Effector memory CD4-positive, alpha-beta T cell (primary cell): Measurements from ENCODE around the gene FSHR.

Experiments used
- DNase-seq, 3 donors: peaks; one replicate each; pipeline ENCODE4 v3.0.0-alpha.2; 2020
- H3K27ac ChIP-seq: 2 replicates; pipeline ENCODE4 v1.7.0; 2013; ENCODE audit warnings: mild to moderate bottlenecking, low read length, moderate library complexity; ENCODE audit not compliant: insufficient read depth, poor library complexity, severe bottlenecking
- H3K27me3 ChIP-seq: replicated peaks from 2 replicates; pipeline ENCODE4 v1.7.0; 2013; ENCODE audit warnings: mild to moderate bottlenecking, low read length; ENCODE audit not compliant: insufficient read depth, control insufficient read depth, poor library complexity, severe bottlenecking
- H3K36me3 ChIP-seq: 2 replicates; pipeline ENCODE4 v1.7.0; 2013; ENCODE audit warnings: mild to moderate bottlenecking, low read length, moderate library complexity; ENCODE audit not compliant: control insufficient read depth, insufficient read depth
- H3K4me1 ChIP-seq: 2 replicates; pipeline ENCODE4 v1.7.0; 2013; ENCODE audit warnings: low read length, mild to moderate bottlenecking; ENCODE audit not compliant: control insufficient read depth, insufficient read depth, poor library complexity, severe bottlenecking
- H3K4me3 ChIP-seq: 2 replicates; pipeline ENCODE4 v1.7.0; 2013; ENCODE audit warnings: low read length, low read depth, mild to moderate bottlenecking; ENCODE audit not compliant: insufficient read depth, poor library complexity, severe bottlenecking
- H3K9me3 ChIP-seq: 2 replicates; pipeline ENCODE4 v1.7.0; 2013; ENCODE audit warnings: mild to moderate bottlenecking, low read length, moderate library complexity; ENCODE audit not compliant: control insufficient read depth
- total RNA-seq, 3 donors: gene quantifications; one replicate each; lab custom pipeline; 2026; lab: John Stamatoyannopoulos, UW

The FSHR gene
- 0 reads per million in 3 donors for total RNA-seq

- DNase-seq = no peak
- Histone ChIP-seq H3K4me3 (no peak within 1 kb of the TSS), H3K27me3 (no peaks in the 10 kb centered on the region), H3K36me3 (no peaks in the 10 kb centered on the region), H3K9me3 (no peaks in the 10 kb centered on the region), H3K27ac (no peak within 1 kb of the TSS), H3K4me1 (no peaks in the 10 kb centered on the region)
Measured at GRCh38 chr2:49154140-49154539, at the start of gene FSHR. FSHR (minus strand) TSS chr2:49154515; CDS start chr2:49154417, 98 bp downstream.

- Histone ChIP-seq H3K4me3 (no peak overlapping the region), H3K27ac (no peak overlapping the region), H3K4me1 (no peaks in the 10 kb centered on the region), H3K27me3 (no peaks in the 10 kb centered on the region), H3K9me3 (no peaks in the 10 kb centered on the region), H3K36me3 (no peaks in the 10 kb centered on the region)
- no peak for DNase-seq
Measured at GRCh38 chr2:49199266-49199665, 45.0 kb upstream of the FSHR start.

GRCh38 chr2:49194701-49195100, 40.4 kb upstream of the FSHR start:
- Histone ChIP-seq H3K27ac (no peak overlapping the region), H3K4me3 (no peak overlapping the region), H3K36me3 (no peaks in the 10 kb centered on the region), H3K9me3 (no peaks in the 10 kb centered on the region), H3K27me3 (no peaks in the 10 kb centered on the region), H3K4me1 (no peaks in the 10 kb centered on the region)
- DNase-seq = no peak

- Histone ChIP-seq H3K4me1 (no peaks in the 10 kb centered on the region), H3K27ac (no peak overlapping the region), H3K4me3 (no peak overlapping the region), H3K36me3 (no peaks in the 10 kb centered on the region), H3K9me3 (no peaks in the 10 kb centered on the region), H3K27me3 (no peaks in the 10 kb centered on the region)
- DNase-seq = no peak
Measured at GRCh38 chr2:49192036-49192435, 37.7 kb upstream of the FSHR start.

- no peak for DNase-seq
- Histone ChIP-seq H3K27ac (no peak overlapping the region), H3K4me1 (no peaks in the 10 kb centered on the region), H3K4me3 (no peak overlapping the region), H3K36me3 (no peaks in the 10 kb centered on the region), H3K9me3 (no peaks in the 10 kb centered on the region), H3K27me3 (no peaks in the 10 kb centered on the region)
Measured at GRCh38 chr2:49189512-49190225, 35.4 kb upstream of the FSHR start.

- H3K4me1 ChIP-seq = no peaks in the 10 kb centered on the region
- H3K36me3 ChIP-seq = no peaks in the 10 kb centered on the region
- no peak for DNase-seq
Measured at GRCh38 chr2:49186050-49186648, 31.8 kb upstream of the FSHR start.

GRCh38 chr2:49178656-49179055, 24.3 kb upstream of the FSHR start:
- DNase-seq = no peak
- no peaks in the 10 kb centered on the region for H3K36me3 ChIP-seq
- H3K4me3 ChIP-seq = no peak overlapping the region
- no peaks in the 10 kb centered on the region for H3K4me1 ChIP-seq
- no peak overlapping the region for H3K27ac ChIP-seq
- H3K27me3 ChIP-seq = no peaks in the 10 kb centered on the region
- H3K9me3 ChIP-seq = no peaks in the 10 kb centered on the region

More at GRCh38 chr2:49186050-49186648, 31.8 kb upstream of the FSHR start:
- Histone ChIP-seq H3K9me3 (no peaks in the 10 kb centered on the region), H3K4me3 (no peak overlapping the region), H3K27ac (no peak overlapping the region), H3K27me3 (no peaks in the 10 kb centered on the region)

GRCh38 chr2:49177194-49177593, 22.9 kb upstream of the FSHR start:
- no peaks in the 10 kb centered on the region for H3K27me3 ChIP-seq
- H3K36me3 ChIP-seq = no peaks in the 10 kb centered on the region
- no peaks in the 10 kb centered on the region for H3K9me3 ChIP-seq
- no peak overlapping the region for H3K27ac ChIP-seq
- H3K4me1 ChIP-seq = no peaks in the 10 kb centered on the region
- no peak overlapping the region for H3K4me3 ChIP-seq
- no peak for DNase-seq

- no peak overlapping the region for H3K27ac ChIP-seq
- no peak for DNase-seq
- no peak overlapping the region for H3K4me3 ChIP-seq
- no peaks in the 10 kb centered on the region for H3K36me3 ChIP-seq
- no peaks in the 10 kb centered on the region for H3K4me1 ChIP-seq
- H3K27me3 ChIP-seq = no peaks in the 10 kb centered on the region
- H3K9me3 ChIP-seq = no peaks in the 10 kb centered on the region
Measured at GRCh38 chr2:49175831-49176230, 21.5 kb upstream of the FSHR start.

GRCh38 chr2:49174750-49175149, 20.4 kb upstream of the FSHR start:
- no peaks in the 10 kb centered on the region for H3K9me3 ChIP-seq

More at GRCh38 chr2:49174750-49175149, 20.4 kb upstream of the FSHR start:
- H3K36me3 ChIP-seq = no peaks in the 10 kb centered on the region
- no peaks in the 10 kb centered on the region for H3K4me1 ChIP-seq
- no peaks in the 10 kb centered on the region for H3K27me3 ChIP-seq
- DNase-seq = no peak
- H3K4me3 ChIP-seq = no peak overlapping the region
- H3K27ac ChIP-seq = no peak overlapping the region
